ENCODE results near the gene TMOD4.

TMOD4 gene

DNA sequence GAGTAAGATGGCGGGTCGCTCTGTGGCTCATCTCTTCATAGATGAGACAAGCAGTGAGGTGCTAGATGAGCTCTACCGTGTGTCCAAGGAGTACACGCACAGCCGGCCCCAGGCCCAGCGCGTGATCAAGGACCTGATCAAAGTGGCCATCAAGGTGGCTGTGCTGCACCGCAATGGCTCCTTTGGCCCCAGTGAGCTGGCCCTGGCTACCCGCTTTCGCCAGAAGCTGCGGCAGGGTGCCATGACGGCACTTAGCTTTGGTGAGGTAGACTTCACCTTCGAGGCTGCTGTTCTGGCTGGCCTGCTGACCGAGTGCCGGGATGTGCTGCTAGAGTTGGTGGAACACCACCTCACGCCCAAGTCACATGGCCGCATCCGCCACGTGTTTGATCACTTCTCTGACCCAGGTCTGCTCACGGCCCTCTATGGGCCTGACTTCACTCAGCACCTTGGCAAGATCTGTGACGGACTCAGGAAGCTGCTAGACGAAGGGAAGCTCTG lies 17.0 kb downstream of the TMOD4 start:
- no peak for DNase-seq (ENCODE audit: low spot score)
- TF ChIP-seq, protein P1, sequence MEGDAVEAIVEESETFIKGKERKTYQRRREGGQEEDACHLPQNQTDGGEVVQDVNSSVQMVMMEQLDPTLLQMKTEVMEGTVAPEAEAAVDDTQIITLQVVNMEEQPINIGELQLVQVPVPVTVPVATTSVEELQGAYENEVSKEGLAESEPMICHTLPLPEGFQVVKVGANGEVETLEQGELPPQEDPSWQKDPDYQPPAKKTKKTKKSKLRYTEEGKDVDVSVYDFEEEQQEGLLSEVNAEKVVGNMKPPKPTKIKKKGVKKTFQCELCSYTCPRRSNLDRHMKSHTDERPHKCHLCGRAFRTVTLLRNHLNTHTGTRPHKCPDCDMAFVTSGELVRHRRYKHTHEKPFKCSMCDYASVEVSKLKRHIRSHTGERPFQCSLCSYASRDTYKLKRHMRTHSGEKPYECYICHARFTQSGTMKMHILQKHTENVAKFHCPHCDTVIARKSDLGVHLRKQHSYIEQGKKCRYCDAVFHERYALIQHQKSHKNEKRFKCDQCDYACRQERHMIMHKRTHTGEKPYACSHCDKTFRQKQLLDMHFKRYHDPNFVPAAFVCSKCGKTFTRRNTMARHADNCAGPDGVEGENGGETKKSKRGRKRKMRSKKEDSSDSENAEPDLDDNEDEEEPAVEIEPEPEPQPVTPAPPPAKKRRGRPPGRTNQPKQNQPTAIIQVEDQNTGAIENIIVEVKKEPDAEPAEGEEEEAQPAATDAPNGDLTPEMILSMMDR (IDR thresholded peaks at IDR 0.05; ENCODE audit: extremely low read depth, missing control alignments) = no peak

DNA sequence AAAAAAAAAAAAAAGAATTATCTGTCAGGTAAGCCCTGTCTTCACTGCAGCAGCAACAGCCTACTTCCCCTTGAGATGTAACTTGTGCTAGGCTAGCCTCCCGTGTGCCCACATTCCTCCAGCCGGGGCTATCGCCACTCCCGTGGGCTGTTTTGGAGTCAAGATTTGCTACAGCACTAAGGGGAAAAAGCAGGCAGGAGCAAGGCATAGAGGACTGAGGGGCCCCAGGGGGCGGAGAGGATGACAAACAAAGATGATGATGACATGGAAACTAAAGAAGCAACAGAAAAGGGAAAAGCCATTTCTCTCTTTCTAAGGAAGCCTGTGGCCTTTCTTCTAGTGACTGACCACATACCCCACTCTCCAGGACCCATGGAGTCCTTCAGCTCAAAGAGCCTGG lies 17.5 kb downstream of the TMOD4 start:
- TF ChIP-seq, protein P1 (IDR thresholded peaks at IDR 0.05; ENCODE audit: extremely low read depth, missing control alignments) = no peak
- no peak for DNase-seq (ENCODE audit: low spot score)

DNA sequence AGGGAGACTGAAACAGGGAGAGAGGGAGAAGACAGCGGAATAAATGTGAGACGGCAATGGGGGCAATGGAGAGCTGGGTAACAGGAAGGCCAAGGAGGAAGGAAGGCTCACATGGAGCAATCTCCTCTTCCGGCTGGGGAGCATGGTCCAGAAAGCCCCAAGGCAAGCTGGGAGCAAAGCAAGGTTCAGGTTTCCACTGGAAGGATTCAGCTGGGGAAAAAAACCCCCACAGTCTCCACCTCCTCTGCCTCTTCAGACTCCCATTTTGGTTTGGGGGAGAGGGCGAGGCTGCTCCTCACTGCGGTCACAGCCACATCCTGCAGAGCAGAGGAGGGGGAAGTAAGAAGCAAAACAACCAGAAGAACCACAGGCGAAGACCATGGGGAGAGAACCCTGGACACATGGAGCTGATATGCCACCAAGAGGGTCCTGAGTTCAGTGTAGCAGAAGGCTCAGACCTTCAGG lies 18.7 kb downstream of the TMOD4 start:
- TF ChIP-seq, protein P1 (IDR thresholded peaks at IDR 0.05; ENCODE audit: extremely low read depth, missing control alignments) = no peak
- DNase-seq (ENCODE audit: low spot score) = no peak

DNA sequence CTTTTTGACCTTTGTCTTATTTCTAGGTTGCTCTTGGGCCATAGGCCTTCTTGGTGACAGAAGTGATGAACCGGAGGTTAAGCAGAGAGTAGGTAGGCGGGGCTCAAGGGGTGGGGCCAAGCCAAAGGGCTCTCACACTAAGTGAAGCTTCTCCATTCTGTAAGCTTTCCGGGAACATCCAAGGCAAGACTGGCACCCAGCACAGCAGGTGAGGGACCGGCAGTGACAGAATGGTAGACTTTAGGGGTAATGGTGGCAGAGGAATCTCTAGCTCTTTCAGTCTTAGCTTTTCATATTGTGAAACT lies 19.3 kb downstream of the TMOD4 start, which contains the start of gene TNFAIP8L2:
Gene TNFAIP8L2 (plus strand): TSS at position 135 of the 305 bp plus-strand sequence. CDS start 2,049 bp downstream, outside the sequence.
- TF ChIP-seq, protein P1 (IDR thresholded peaks at IDR 0.05; ENCODE audit: extremely low read depth, missing control alignments) = no peak
- peak; percentile 66 for DNase-seq (ENCODE audit: low spot score)

DNA sequence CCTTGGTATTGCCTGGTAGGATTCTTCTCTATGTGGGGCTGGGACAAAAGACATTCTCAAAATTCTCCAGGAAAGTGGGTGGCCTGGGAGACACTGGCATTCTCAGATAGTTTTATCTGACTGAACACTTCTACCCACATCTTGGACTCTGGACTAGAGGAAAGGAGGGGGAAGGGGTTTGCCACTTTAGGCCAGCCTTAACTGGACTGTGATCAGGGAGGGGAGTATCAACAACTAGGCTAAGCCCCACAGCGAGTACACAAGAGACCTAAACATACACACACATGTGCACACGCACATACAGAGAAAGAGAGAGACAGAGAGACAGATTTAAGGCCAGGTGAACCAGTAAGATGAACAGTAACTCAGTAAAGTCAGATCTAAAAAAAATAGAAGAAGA lies 28.1 kb downstream of the TMOD4 start:
- TF ChIP-seq, protein P1 (IDR thresholded peaks at IDR 0.05; ENCODE audit: extremely low read depth, missing control alignments) = no peak
- no peak for DNase-seq (ENCODE audit: low spot score)

DNA sequence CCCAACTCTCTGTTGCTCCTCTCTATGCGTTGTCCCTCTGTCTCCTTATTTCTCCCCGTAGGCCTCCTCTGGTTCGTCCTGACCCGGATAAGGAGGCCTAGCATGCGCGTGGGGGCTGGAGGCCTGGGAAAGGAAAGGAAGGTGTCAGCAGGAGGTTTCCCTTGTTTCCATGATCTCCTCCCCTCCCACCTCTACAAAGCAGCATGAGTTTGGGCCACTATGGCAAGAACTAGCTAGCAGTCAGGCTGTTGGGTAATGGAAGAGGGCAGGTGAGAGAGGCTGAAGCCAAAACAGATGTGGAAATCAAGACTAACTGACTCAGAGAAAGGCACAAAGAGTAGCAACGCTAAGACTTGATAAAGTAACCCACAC lies 28.7 kb downstream of the TMOD4 start:
- TF ChIP-seq, protein P1 (IDR thresholded peaks at IDR 0.05; ENCODE audit: extremely low read depth, missing control alignments) = no peak
- DNase-seq (ENCODE audit: low spot score) = no peak

DNA sequence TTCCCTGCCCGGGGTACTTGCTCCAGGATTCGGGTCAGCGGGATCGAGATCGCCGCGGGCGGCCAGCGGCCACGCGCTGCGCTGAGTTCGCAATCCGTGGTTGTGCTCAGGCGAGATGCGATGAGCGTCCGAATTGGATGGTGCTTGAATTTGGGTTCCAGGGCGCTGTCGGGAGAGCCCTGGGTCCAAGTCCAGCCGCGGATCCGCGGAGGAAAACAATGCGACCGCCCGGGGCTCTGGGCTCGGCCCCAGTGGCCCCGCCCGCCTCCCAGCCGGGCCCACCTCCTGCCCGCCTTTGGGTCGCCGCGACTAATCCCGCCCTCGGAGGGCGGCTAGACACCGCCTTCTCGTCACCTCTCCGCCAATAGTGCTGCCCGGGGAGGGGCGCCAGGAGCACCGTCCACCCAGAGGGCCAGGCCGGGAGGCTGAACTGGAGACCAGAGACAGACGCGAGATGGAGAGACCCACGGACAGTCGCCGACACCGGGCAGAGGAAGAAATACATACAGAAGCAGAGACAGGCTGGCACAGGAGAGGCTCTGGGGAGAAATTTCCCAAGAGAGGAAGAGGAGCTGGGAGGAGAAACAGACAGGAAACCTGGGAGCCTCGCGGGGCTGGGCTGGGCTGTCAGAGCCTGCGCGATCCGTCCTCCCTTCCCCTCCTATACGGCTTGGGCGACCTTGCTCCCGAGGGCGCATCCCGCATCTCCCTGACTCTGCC lies 29.2 kb downstream of the TMOD4 start, which contains the start of gene SEMA6C:
Gene SEMA6C (minus strand): TSS at position 220 of the 720 bp plus-strand sequence. CDS start 4,010 bp downstream, outside the sequence.
- TF ChIP-seq, protein P1 (IDR thresholded peaks at IDR 0.05; ENCODE audit: extremely low read depth, missing control alignments) = no peak

More for the DNA sequence above, 29.2 kb downstream of the TMOD4 start, which contains the start of gene SEMA6C:
- DNase-seq (ENCODE audit: low spot score) = peak; percentile 94
